Neuron (in vitro differentiated cells): ENCODE measurements around the gene TTC9.

Source experiments
- H2AFZ ChIP-seq: one replicate; pipeline ENCODE4 v1.6.1; 2013; ENCODE audit warnings: low read depth, mild to moderate bottlenecking, inconsistent platforms, low read length, moderate library complexity
- H3K27me3 ChIP-seq: one replicate; pipeline ENCODE4 v1.6.1; 2013; ENCODE audit warnings: low read length; ENCODE audit not compliant: insufficient read depth
- H3K36me3 ChIP-seq: one replicate; pipeline ENCODE4 v1.6.1; 2013; ENCODE audit warnings: low read length; ENCODE audit not compliant: insufficient read depth
- H3K4me1 ChIP-seq: one replicate; pipeline ENCODE4 v1.6.1; 2013; ENCODE audit warnings: low read length; ENCODE audit not compliant: insufficient read depth
- H3K4me3 ChIP-seq: 2 replicates; pipeline ENCODE4 v1.5.1; 2013; ENCODE audit warnings: mild to moderate bottlenecking, low read length, moderate library complexity
- H3K9me3 ChIP-seq: one replicate; pipeline ENCODE4 v1.6.1; 2013; ENCODE audit warnings: low read length

TTC9 gene

DNA sequence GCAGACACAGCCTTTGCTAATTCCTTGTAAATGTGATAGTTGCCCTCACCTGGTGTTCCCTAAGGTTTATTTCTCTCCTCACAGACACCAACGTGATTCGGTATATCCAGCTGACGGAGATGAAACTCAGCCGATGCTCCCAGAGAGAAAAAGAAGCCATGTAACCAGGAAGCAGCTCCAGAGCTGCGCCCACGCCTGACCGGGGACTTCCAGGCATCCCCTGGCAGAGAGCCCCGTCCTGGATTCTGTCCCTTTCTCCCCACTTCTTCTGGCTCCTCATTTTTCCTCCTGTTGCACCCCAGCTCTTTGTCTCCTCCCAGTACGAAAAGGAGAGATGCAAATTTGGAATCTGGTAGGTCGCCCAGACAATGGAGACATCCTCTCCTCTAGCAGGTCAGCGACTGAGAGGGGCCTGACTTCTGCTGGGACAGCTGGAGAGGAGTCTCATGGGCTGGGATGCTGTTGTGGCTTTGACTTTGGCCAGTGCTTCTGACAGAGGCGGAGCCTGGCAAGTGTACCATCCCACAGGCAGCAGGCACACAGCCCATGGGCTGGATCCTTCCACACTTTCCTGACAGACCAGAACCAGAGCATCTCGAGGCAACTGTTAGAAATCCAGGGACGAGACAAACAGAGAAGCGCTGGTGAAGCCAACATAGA, 29.4 kb downstream of the TTC9 start:
- H3K36me3 ChIP-seq, result peaks cover 12% of the 10 kb centered on the region

DNA sequence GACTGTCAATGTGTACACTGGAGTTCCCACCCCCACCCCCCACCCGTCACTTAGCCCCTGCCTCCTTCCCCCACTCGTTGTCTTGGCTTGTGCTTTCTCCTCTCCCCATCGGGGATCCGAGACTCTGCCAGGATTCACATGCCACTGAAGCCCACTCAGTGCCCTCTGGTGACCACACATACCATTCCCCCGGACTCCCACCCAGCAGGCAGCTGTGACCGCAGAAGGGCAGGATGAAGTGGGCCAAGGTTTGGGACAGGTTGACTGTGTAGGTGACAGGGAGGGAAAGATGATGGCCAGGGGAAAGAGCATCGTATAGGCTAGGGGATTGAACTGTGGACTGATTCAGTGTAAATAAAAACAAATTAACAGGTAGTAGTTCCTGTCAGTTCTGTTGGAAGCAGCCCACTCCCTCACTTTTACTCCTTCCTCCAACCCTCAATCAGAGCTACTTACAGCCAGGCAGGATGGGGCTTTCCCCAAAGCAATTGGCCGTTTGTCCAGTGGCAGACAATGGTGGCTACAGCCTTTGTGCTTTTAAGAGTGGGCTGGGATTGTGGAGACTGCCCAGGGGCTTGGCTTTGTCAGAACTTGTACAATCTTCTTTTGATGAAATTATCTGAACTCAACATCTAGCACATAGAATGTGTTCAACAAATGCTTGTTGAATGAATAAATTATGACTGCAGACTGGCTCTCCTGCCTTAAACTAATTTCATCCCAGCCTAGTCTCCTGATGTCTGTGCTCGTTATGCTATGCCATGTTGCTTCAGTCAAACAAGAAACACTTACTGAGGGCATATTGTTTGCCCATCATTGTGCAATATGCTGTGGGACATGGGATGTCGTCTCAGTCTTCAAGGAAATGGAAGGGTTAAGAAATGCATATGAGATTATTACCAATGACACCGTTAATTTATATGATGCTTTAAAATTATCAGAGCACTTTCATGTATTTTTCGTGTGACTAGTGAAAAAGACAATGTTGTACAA, 30.2 kb downstream of the TTC9 start:
- no peak overlapping the region for H2AFZ ChIP-seq

More for the DNA sequence above, 29.4 kb downstream of the TTC9 start:
- Histone ChIP-seq H3K4me1 (no peaks in the 10 kb centered on the region), H3K27me3 (no peaks in the 10 kb centered on the region), H3K4me3 (no peak overlapping the region), H2AFZ (no peak overlapping the region), H3K9me3 (no peaks in the 10 kb centered on the region)

DNA sequence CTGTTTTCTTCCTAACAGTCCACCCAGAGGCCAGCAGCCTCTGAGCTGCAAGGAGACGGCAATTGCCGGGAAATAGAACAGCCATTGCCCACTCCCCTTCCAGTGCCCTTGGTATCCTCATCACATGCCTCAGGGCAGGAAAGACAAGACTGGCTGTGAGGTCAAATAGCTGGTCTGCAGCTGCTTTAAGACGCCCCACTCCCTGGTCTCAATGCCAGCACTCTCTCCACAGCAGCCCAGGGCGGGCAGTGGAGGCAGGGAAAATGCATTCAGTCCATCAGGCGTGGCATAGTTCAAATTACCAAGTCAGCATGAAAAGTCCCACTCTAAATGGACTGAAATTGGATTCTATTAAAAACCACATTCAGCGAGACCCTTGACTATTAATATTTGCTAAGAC, 35.6 kb downstream of the TTC9 start:
- Histone ChIP-seq H3K4me3 (no peak overlapping the region), H2AFZ (no peak overlapping the region), H3K36me3 (no peaks in the 10 kb centered on the region), H3K9me3 (no peaks in the 10 kb centered on the region), H3K27me3 (no peaks in the 10 kb centered on the region), H3K4me1 (no peaks in the 10 kb centered on the region)

More for the DNA sequence above, 30.2 kb downstream of the TTC9 start:
- no peaks in the 10 kb centered on the region for H3K4me1 ChIP-seq
- no peaks in the 10 kb centered on the region for H3K27me3 ChIP-seq
- no peak overlapping the region for H3K4me3 ChIP-seq
- H3K36me3 ChIP-seq, result peaks cover 12% of the 10 kb centered on the region
- no peaks in the 10 kb centered on the region for H3K9me3 ChIP-seq

DNA sequence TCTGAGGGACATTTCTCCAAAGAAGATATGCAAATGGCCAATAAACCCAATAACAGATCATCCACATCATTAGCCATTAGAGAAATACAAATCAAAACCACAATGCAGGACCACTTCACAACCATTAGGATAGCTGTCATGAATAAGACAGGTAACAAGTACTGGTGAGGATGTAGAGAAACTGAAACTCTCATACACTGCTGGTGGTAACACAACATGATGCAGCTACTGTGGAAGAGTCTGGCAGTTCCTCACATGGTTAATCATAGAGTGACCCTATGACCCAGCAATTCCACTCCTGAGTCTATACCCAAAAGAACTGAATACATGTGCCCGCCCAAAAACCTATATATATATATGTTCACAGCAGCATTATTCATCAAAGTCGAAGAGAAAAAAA, 39.0 kb downstream of the TTC9 start:
- Histone ChIP-seq H3K36me3 (no peaks in the 10 kb centered on the region), H2AFZ (no peak overlapping the region), H3K4me1 (no peaks in the 10 kb centered on the region), H3K9me3 (no peaks in the 10 kb centered on the region), H3K27me3 (no peaks in the 10 kb centered on the region), H3K4me3 (no peak overlapping the region)

DNA sequence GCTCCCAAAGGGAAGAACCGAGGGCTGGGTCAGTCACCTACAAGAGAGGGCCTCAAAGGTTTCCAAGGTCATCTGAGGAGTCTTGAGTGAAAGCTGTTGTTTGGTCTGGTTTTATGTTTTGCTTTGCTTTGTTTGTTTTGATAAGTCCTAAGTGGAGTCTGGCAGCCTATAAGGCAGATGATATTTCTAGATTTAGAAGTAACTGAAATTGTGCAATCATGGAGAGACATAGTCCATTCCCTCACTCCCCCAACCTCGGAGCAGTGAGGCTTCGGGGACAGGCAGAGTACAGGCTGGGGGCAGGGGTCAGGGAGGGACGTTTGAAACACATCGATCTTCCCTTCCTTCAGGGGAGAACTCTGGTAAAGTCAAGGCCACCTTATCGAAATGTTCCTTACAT, 42.3 kb downstream of the TTC9 start:
- Histone ChIP-seq H3K36me3 (no peaks in the 10 kb centered on the region), H3K4me1 (peaks cover 3% of the 10 kb centered on the region)

DNA sequence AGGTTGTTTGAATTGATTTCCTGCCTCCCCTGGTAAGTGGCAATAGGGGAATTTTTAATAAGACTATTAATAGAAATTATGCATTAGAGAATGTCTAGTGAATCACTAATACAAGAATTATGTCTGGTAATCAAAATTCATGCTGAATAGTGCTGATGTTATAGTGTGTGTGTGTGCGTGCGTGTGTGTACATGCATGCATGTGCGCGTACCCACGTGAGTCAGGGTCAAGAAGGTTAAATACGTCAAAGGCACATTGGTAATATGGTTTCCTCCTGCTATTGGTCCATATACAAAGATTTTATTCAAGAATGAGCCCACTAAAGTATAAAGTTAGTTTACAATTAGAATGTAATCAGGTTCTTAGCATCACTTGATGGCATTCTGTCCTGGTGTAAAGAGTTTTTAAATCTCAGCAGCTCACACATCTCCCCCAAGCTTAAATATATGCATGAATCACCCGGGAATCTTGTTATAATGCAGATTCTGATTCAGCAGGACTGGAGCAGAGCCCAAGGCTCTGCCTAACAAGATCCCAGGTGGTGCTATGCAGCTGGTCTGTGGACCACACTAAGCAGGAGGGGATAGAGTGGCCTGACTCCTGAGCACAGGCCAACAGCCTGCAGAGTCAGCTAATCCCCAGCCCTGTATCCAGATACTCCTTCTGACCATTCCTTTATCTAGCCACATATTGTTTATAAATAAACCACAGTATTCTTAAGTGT, 43.9 kb downstream of the TTC9 start:
- H3K4me3 ChIP-seq, result no peak overlapping the region
- no peak overlapping the region for H2AFZ ChIP-seq
- no peaks in the 10 kb centered on the region for H3K27me3 ChIP-seq
- H3K4me1 ChIP-seq, result peaks cover 3% of the 10 kb centered on the region
- no peaks in the 10 kb centered on the region for H3K36me3 ChIP-seq
- no peaks in the 10 kb centered on the region for H3K9me3 ChIP-seq

More for the DNA sequence above, 42.3 kb downstream of the TTC9 start:
- Histone ChIP-seq H2AFZ (no peak overlapping the region), H3K4me3 (no peak overlapping the region), H3K27me3 (no peaks in the 10 kb centered on the region), H3K9me3 (no peaks in the 10 kb centered on the region)

GRCh38 chr14:70692210-70692609, 50.5 kb downstream of the TTC9 start:
- H3K27me3 ChIP-seq, result no peaks in the 10 kb centered on the region
- no peaks in the 10 kb centered on the region for H3K9me3 ChIP-seq

DNA sequence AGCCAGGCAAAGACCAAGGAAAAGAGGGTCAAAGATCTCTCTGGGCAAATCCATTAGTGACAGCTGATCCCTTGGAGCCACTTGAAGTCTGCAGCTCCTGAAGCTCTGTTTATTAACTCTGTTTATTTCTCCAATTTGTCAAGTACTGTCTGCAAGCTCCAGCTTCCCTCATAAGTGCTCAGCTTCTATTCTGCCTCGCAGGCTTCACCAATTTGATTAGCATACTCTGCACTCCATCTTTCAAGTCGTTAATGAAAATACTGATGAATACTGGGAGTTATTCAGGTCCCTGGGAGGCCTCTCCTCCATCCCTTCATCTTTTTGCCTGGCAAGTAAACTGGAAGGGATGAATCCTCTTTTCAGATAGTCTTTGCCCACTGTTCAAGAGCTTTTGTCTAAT, 54.3 kb downstream of the TTC9 start:
- H3K36me3 ChIP-seq, result no peaks in the 10 kb centered on the region
- H3K9me3 ChIP-seq, result no peaks in the 10 kb centered on the region
- H3K4me3 ChIP-seq, result no peak overlapping the region
- H3K27me3 ChIP-seq, result peaks cover 5% of the 10 kb centered on the region
- H3K4me1 ChIP-seq, result no peaks in the 10 kb centered on the region
- H2AFZ ChIP-seq, result no peak overlapping the region

More at GRCh38 chr14:70692210-70692609, 50.5 kb downstream of the TTC9 start:
- H2AFZ ChIP-seq, result no peak overlapping the region
- no peaks in the 10 kb centered on the region for H3K36me3 ChIP-seq
- H3K4me3 ChIP-seq, result no peak overlapping the region
- peaks cover 3% of the 10 kb centered on the region for H3K4me1 ChIP-seq

DNA sequence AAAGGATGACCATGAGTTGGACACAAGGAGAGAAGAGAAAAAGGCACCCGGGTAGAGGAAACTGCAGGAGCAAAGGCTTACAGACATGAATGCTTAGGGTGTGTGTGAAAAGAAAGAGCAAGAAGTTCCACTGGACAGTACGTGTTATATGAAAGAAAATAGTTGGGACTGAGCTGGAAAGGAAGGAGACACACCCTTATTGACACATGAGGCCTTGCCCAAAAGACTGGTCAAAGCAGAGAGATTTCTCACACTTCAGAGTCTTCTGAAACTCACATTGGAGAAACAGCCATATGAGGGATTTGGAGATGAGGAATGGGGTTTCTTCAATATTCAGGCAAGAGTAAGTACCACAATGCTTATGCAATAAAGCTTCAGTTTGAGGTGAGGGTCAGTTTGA, 56.0 kb downstream of the TTC9 start:
- H3K4me3 ChIP-seq, result no peak overlapping the region

DNA sequence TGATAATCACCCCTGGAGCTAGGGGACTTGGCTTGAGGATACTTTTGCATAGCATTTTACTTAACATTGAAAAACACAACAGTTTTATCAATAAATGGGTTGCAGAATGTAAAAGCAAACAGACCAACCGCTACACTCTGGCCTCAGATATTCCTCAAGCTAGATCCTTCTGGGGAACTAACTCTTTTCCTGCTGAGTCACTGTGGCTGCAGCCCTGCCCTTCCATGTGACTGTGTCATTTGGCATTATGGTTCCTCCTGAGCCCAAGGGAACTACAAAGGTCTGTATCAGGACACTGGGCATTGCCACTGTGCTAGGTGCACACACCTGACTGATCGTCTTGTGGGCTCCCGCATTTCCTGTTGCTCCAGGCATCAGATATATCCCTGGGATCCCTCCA, 56.6 kb downstream of the TTC9 start:
- no peaks in the 10 kb centered on the region for H3K9me3 ChIP-seq
- no peaks in the 10 kb centered on the region for H3K36me3 ChIP-seq
- H2AFZ ChIP-seq, result no peak overlapping the region
- H3K4me1 ChIP-seq, result no peaks in the 10 kb centered on the region
- peaks cover 9% of the 10 kb centered on the region for H3K27me3 ChIP-seq
- no peak overlapping the region for H3K4me3 ChIP-seq

More for the DNA sequence above, 56.0 kb downstream of the TTC9 start:
- Histone ChIP-seq H3K27me3 (peaks cover 9% of the 10 kb centered on the region), H3K36me3 (no peaks in the 10 kb centered on the region), H3K9me3 (no peaks in the 10 kb centered on the region), H2AFZ (no peak overlapping the region), H3K4me1 (no peaks in the 10 kb centered on the region)

DNA sequence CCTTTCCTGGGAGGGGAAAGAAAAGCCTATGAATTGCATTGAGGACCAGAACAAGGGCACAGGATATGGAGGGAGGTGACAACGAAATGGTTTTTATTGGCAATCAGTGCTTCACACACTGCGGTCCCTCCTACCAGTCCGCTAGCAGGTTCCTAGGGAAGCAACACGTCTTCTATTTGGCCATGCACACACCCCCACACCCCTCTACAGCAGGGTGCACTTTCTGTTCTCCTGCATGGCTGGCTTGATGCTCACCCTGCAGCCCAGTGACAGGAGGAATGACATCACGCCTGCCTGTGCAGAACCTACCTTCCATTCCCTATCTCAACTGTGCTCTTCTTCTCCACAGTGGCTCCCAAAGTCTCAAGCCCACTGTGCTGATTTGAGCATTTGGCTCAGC, 57.9 kb downstream of the TTC9 start:
- H3K9me3 ChIP-seq, result no peaks in the 10 kb centered on the region

GRCh38 chr14:70700955-70701585, 59.4 kb downstream of the TTC9 start:
- peaks cover 9% of the 10 kb centered on the region for H3K27me3 ChIP-seq
- H2AFZ ChIP-seq, result no peak overlapping the region
- H3K36me3 ChIP-seq, result no peaks in the 10 kb centered on the region
- no peak overlapping the region for H3K4me3 ChIP-seq
- no peaks in the 10 kb centered on the region for H3K9me3 ChIP-seq
- H3K4me1 ChIP-seq, result no peaks in the 10 kb centered on the region

More for the DNA sequence above, 57.9 kb downstream of the TTC9 start:
- H2AFZ ChIP-seq, result no peak overlapping the region
- no peak overlapping the region for H3K4me3 ChIP-seq
- peaks cover 9% of the 10 kb centered on the region for H3K27me3 ChIP-seq
- H3K36me3 ChIP-seq, result no peaks in the 10 kb centered on the region
- H3K4me1 ChIP-seq, result no peaks in the 10 kb centered on the region
